GM23338 (cell line): ENCODE data around the gene ESRP2.

ENCODE experiments used
- CREB1 ChIP-seq: fragments of 250-450 bp; sonication (Bioruptor Pico); IDR thresholded peaks from 2 replicates; pipeline ENCODE4 v1.5.0; 2020; ENCODE audit warnings: low read depth, mild to moderate bottlenecking, moderate library complexity
- EZH2 ChIP-seq: fragments of 200-600 bp; sonication (generic); IDR thresholded peaks from one replicate; pipeline ENCODE4 v1.8.0; 2017; ENCODE audit warnings: antibody characterized with exemption, mild to moderate bottlenecking, low read depth; ENCODE audit not compliant: unreplicated experiment
- EZH2phosphoT487 ChIP-seq: fragments of 200-600 bp; sonication (generic); IDR thresholded peaks from one replicate; pipeline ENCODE4 v1.8.1; 2018; ENCODE audit warnings: antibody characterized with exemption; ENCODE audit not compliant: unreplicated experiment
- NANOG ChIP-seq: IDR thresholded peaks from 2 replicates; pipeline ENCODE4 v1.6.1; 2016; ENCODE audit warnings: antibody characterized with exemption, borderline replicate concordance
- POLR2AphosphoS5 ChIP-seq: IDR thresholded peaks from 2 replicates; pipeline ENCODE4 v1.6.1; 2016; ENCODE audit warnings: antibody characterized with exemption, low read depth
- STAT1 ChIP-seq: IDR thresholded peaks from one replicate; pipeline ENCODE4 v1.6.1; 2016; ENCODE audit warnings: antibody characterized with exemption; ENCODE audit not compliant: unreplicated experiment
- ZNF114 ChIP-seq: fragments of 250-450 bp; sonication (Bioruptor Pico); IDR thresholded peaks from 2 replicates; pipeline ENCODE4 v1.5.0; 2020; ENCODE audit warnings: mild to moderate bottlenecking, moderate library complexity
- ZNF331 ChIP-seq: fragments of 250-450 bp; sonication (Bioruptor Pico); IDR thresholded peaks from 2 replicates; pipeline ENCODE4 v1.5.0; 2020; ENCODE audit warnings: low read depth, mild to moderate bottlenecking, moderate library complexity
- TF ChIP-seq, protein P1 (sequence below), 2 experiments: fragments of 200-600 bp in 1 of 2; sonication (generic) in 1 of 2; conservative IDR thresholded peaks; 2 replicates each; pipeline versions ENCODE4 v1.5.1 to v1.6.1; 2016 to 2017; ENCODE audit warnings: antibody characterized with exemption in 2 of 2, low read depth in 2 of 2, mild to moderate bottlenecking in 2 of 2, moderate library complexity in 1 of 2
- TF ChIP-seq, protein P2 (sequence below): IDR thresholded peaks from one replicate; pipeline ENCODE4 v1.6.1; 2018; ENCODE audit warnings: antibody characterized with exemption; ENCODE audit not compliant: unreplicated experiment
- TF ChIP-seq, protein P3 (sequence below): fragments of 250-450 bp; sonication (Bioruptor Pico); IDR thresholded peaks from 2 replicates; pipeline ENCODE4 v1.5.0; 2020; ENCODE audit warnings: mild to moderate bottlenecking, moderate library complexity
- TF ChIP-seq, protein P4 (sequence below): IDR thresholded peaks from 2 replicates; pipeline ENCODE4 v1.6.1; 2016; ENCODE audit warnings: antibody characterized with exemption

DNA sequence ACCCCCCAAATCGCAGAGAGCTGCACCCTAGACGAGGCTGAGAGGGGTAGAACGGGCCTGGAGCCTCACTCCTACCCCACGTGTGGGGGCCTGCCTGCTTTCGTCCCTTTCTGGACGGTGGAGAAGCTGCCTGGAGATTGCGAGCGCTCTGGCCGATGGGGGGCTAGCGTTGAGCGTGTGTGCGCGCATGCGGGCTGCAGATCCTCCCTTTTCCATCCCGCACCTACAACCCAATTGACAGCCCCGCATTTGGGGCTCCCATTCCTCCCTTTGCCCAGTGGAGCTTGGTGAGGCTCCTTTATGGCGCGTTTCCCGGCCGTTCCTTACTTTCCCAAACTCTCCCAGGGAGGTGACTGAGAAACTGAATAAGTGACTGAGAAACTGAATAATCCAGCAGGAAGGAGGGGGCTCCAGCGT is 907 bp upstream of the ESRP2 start:
- TF ChIP-seq, protein P1, sequence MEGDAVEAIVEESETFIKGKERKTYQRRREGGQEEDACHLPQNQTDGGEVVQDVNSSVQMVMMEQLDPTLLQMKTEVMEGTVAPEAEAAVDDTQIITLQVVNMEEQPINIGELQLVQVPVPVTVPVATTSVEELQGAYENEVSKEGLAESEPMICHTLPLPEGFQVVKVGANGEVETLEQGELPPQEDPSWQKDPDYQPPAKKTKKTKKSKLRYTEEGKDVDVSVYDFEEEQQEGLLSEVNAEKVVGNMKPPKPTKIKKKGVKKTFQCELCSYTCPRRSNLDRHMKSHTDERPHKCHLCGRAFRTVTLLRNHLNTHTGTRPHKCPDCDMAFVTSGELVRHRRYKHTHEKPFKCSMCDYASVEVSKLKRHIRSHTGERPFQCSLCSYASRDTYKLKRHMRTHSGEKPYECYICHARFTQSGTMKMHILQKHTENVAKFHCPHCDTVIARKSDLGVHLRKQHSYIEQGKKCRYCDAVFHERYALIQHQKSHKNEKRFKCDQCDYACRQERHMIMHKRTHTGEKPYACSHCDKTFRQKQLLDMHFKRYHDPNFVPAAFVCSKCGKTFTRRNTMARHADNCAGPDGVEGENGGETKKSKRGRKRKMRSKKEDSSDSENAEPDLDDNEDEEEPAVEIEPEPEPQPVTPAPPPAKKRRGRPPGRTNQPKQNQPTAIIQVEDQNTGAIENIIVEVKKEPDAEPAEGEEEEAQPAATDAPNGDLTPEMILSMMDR (conservative IDR thresholded peaks at IDR 0.05; ENCODE audit: low read depth in 2 of 2): no peak
- TF ChIP-seq ZNF114 (CRISPR knock-in tag) (no peak), EZH2 (no peak), EZH2phosphoT487 (no peak), POLR2AphosphoS5 (no peak), NANOG (no peak), ZNF331 (CRISPR knock-in tag) (no peak), CREB1 (CRISPR knock-in tag) (no peak), STAT1 (no peak)
- TF ChIP-seq, protein P2, sequence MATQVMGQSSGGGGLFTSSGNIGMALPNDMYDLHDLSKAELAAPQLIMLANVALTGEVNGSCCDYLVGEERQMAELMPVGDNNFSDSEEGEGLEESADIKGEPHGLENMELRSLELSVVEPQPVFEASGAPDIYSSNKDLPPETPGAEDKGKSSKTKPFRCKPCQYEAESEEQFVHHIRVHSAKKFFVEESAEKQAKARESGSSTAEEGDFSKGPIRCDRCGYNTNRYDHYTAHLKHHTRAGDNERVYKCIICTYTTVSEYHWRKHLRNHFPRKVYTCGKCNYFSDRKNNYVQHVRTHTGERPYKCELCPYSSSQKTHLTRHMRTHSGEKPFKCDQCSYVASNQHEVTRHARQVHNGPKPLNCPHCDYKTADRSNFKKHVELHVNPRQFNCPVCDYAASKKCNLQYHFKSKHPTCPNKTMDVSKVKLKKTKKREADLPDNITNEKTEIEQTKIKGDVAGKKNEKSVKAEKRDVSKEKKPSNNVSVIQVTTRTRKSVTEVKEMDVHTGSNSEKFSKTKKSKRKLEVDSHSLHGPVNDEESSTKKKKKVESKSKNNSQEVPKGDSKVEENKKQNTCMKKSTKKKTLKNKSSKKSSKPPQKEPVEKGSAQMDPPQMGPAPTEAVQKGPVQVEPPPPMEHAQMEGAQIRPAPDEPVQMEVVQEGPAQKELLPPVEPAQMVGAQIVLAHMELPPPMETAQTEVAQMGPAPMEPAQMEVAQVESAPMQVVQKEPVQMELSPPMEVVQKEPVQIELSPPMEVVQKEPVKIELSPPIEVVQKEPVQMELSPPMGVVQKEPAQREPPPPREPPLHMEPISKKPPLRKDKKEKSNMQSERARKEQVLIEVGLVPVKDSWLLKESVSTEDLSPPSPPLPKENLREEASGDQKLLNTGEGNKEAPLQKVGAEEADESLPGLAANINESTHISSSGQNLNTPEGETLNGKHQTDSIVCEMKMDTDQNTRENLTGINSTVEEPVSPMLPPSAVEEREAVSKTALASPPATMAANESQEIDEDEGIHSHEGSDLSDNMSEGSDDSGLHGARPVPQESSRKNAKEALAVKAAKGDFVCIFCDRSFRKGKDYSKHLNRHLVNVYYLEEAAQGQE: no peak
- TF ChIP-seq, protein P3, sequence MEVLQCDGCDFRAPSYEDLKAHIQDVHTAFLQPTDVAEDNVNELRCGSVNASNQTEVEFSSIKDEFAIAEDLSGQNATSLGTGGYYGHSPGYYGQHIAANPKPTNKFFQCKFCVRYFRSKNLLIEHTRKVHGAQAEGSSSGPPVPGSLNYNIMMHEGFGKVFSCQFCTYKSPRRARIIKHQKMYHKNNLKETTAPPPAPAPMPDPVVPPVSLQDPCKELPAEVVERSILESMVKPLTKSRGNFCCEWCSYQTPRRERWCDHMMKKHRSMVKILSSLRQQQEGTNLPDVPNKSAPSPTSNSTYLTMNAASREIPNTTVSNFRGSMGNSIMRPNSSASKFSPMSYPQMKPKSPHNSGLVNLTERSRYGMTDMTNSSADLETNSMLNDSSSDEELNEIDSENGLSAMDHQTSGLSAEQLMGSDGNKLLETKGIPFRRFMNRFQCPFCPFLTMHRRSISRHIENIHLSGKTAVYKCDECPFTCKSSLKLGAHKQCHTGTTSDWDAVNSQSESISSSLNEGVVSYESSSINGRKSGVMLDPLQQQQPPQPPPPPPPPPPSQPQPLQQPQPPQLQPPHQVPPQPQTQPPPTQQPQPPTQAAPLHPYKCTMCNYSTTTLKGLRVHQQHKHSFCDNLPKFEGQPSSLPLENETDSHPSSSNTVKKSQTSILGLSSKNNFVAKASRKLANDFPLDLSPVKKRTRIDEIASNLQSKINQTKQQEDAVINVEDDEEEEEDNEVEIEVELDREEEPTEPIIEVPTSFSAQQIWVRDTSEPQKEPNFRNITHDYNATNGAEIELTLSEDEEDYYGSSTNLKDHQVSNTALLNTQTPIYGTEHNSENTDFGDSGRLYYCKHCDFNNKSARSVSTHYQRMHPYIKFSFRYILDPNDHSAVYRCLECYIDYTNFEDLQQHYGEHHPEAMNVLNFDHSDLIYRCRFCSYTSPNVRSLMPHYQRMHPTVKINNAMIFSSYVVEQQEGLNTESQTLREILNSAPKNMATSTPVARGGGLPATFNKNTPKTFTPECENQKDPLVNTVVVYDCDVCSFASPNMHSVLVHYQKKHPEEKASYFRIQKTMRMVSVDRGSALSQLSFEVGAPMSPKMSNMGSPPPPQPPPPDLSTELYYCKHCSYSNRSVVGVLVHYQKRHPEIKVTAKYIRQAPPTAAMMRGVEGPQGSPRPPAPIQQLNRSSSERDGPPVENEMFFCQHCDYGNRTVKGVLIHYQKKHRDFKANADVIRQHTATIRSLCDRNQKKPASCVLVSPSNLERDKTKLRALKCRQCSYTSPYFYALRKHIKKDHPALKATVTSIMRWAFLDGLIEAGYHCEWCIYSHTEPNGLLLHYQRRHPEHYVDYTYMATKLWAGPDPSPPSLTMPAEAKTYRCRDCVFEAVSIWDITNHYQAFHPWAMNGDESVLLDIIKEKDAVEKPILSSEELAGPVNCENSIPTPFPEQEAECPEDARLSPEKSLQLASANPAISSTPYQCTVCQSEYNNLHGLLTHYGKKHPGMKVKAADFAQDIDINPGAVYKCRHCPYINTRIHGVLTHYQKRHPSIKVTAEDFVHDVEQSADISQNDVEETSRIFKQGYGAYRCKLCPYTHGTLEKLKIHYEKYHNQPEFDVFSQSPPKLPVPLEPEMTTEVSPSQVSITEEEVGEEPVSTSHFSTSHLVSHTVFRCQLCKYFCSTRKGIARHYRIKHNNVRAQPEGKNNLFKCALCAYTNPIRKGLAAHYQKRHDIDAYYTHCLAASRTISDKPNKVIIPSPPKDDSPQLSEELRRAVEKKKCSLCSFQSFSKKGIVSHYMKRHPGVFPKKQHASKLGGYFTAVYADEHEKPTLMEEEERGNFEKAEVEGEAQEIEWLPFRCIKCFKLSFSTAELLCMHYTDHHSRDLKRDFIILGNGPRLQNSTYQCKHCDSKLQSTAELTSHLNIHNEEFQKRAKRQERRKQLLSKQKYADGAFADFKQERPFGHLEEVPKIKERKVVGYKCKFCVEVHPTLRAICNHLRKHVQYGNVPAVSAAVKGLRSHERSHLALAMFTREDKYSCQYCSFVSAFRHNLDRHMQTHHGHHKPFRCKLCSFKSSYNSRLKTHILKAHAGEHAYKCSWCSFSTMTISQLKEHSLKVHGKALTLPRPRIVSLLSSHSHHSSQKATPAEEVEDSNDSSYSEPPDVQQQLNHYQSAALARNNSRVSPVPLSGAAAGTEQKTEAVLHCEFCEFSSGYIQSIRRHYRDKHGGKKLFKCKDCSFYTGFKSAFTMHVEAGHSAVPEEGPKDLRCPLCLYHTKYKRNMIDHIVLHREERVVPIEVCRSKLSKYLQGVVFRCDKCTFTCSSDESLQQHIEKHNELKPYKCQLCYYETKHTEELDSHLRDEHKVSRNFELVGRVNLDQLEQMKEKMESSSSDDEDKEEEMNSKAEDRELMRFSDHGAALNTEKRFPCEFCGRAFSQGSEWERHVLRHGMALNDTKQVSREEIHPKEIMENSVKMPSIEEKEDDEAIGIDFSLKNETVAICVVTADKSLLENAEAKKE (CRISPR knock-in tag): no peak
- TF ChIP-seq, protein P4, sequence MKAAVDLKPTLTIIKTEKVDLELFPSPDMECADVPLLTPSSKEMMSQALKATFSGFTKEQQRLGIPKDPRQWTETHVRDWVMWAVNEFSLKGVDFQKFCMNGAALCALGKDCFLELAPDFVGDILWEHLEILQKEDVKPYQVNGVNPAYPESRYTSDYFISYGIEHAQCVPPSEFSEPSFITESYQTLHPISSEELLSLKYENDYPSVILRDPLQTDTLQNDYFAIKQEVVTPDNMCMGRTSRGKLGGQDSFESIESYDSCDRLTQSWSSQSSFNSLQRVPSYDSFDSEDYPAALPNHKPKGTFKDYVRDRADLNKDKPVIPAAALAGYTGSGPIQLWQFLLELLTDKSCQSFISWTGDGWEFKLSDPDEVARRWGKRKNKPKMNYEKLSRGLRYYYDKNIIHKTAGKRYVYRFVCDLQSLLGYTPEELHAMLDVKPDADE: no peak
